ENCODE results near the gene ADRM1.

Gene ADRM1

DNA sequence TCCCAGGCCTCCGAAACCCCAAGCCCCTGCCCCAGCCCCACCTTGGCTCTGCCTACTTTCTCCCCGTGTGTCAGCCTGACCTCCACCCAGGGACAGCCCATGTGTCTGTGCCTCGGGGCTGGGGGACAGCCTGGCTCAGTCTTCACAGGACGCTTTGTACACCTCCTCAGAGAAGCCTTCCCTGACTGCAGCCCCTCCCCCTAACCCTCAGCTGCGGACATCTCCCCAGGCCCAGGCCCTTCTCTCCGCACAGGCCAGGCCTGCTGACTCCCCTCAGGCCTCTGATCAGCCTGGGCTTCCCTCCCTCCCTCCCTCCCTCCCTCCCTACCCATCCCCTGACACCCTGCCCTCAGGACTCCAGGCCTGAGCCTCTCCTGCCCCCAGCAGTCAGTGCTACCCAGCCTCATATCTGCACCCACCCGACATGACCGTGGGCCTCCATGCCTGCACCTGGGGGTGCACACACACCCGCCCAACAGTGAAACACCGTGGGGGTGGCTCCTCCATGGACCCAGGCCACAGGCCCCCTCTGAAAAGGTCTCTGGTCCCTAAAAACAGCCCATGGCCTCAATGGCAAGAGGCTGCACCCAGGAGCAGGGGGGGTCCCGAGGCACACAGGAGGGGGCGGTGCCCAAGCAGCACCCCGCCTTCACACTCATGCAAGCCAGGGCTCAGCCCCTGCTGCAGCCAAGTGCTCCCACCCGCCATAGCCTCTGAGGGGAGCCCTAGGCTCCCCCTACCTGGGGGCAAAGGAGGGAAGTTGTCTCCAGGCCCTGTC lies 51.4 kb downstream of the ADRM1 start:
- H3K4me3 ChIP-seq (ENCODE audit: low read depth, low read length): no peak overlapping the region
- no peak for DNase-seq (ENCODE audit: low read depth)
- TF ChIP-seq, protein P1, sequence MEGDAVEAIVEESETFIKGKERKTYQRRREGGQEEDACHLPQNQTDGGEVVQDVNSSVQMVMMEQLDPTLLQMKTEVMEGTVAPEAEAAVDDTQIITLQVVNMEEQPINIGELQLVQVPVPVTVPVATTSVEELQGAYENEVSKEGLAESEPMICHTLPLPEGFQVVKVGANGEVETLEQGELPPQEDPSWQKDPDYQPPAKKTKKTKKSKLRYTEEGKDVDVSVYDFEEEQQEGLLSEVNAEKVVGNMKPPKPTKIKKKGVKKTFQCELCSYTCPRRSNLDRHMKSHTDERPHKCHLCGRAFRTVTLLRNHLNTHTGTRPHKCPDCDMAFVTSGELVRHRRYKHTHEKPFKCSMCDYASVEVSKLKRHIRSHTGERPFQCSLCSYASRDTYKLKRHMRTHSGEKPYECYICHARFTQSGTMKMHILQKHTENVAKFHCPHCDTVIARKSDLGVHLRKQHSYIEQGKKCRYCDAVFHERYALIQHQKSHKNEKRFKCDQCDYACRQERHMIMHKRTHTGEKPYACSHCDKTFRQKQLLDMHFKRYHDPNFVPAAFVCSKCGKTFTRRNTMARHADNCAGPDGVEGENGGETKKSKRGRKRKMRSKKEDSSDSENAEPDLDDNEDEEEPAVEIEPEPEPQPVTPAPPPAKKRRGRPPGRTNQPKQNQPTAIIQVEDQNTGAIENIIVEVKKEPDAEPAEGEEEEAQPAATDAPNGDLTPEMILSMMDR (IDR thresholded peaks at IDR 0.05; ENCODE audit: low read depth, low read length, missing control alignments): no peak

GRCh38 chr20:62354811-62355341 lies 52.1 kb downstream of the ADRM1 start:
- TF ChIP-seq, protein P1 (IDR thresholded peaks at IDR 0.05; ENCODE audit: low read depth, low read length, missing control alignments): no peak
- H3K4me3 ChIP-seq (ENCODE audit: low read depth, low read length): no peak overlapping the region
- no peak for DNase-seq (ENCODE audit: low read depth)

GRCh38 chr20:62355516-62355877 lies 52.7 kb downstream of the ADRM1 start:
- no peak overlapping the region for H3K4me3 ChIP-seq (ENCODE audit: low read depth, low read length)
- DNase-seq (ENCODE audit: low read depth): no peak
- TF ChIP-seq, protein P1 (IDR thresholded peaks at IDR 0.05; ENCODE audit: low read depth, low read length, missing control alignments): no peak

- TF ChIP-seq, protein P1 (IDR thresholded peaks at IDR 0.05; ENCODE audit: low read depth, low read length, missing control alignments): no peak
- no peak overlapping the region for H3K4me3 ChIP-seq (ENCODE audit: low read depth, low read length)
- DNase-seq (ENCODE audit: low read depth): no peak
These were observed 53.2 kb downstream of the ADRM1 start for GRCh38 chr20:62355878-62356588.

- no peak overlapping the region for H3K4me3 ChIP-seq (ENCODE audit: low read depth, low read length)
- no peak for DNase-seq (ENCODE audit: low read depth)
- TF ChIP-seq, protein P1 (IDR thresholded peaks at IDR 0.05; ENCODE audit: low read depth, low read length, missing control alignments): no peak
These were observed 53.9 kb downstream of the ADRM1 start for GRCh38 chr20:62356589-62357186.

- TF ChIP-seq, protein P1 (IDR thresholded peaks at IDR 0.05; ENCODE audit: low read depth, low read length, missing control alignments): no peak
- H3K4me3 ChIP-seq (ENCODE audit: low read depth, low read length): no peak overlapping the region
- no peak for DNase-seq (ENCODE audit: low read depth)
These were observed 54.4 kb downstream of the ADRM1 start for GRCh38 chr20:62357187-62357667.

Data from GM12864 (cell line).